HCT116 (cell line): ENCODE data around the gene TIRAP. TPM values are rescaled to one million over a fixed set of nuclear protein-coding genes. Genes with fewer than 3 reads are reported as not detected.

ENCODE experiments used
- CBX3 ChIP-seq: IDR thresholded peaks from 2 replicates; pipeline ENCODE4 v1.6.1; 2012; ENCODE audit warnings: low read depth
- CEBPB ChIP-seq: IDR thresholded peaks from 2 replicates; pipeline ENCODE4 v1.6.1; 2012; ENCODE audit warnings: low read depth
- TCF7L2 ChIP-seq: IDR thresholded peaks from 2 replicates; pipeline ENCODE4 v1.7.0; 2011; ENCODE audit warnings: borderline replicate concordance, inconsistent platforms; ENCODE audit not compliant: insufficient read depth, insufficient read length; ENCODE audit errors: extremely low read depth
- ZFX ChIP-seq: fragments of 450-650 bp; IDR thresholded peaks from 2 replicates; pipeline ENCODE4 v1.6.1; 2017
- total RNA-seq: library from RNA; stranded (reverse); gene quantifications from one replicate; pipeline ENCODE4 v1.2.1, GENCODE V29; 2021; ENCODE audit not compliant: unreplicated experiment
- TF ChIP-seq, protein P1 (sequence below): IDR thresholded peaks from 2 replicates; pipeline ENCODE4 v1.6.1; 2011; ENCODE audit warnings: mild to moderate bottlenecking, low read length, moderate library complexity; ENCODE audit not compliant: insufficient replicate concordance; ENCODE audit errors: extremely low read depth
- TF ChIP-seq, protein P2 (sequence below): IDR thresholded peaks from 2 replicates; pipeline ENCODE4 v1.6.1; 2012
- TF ChIP-seq, protein P3 (sequence below): IDR thresholded peaks from 2 replicates; pipeline ENCODE4 v1.6.1; 2012

TIRAP gene
- total RNA-seq, 1 experiment from 2014 or later: 10.8 TPM

DNA sequence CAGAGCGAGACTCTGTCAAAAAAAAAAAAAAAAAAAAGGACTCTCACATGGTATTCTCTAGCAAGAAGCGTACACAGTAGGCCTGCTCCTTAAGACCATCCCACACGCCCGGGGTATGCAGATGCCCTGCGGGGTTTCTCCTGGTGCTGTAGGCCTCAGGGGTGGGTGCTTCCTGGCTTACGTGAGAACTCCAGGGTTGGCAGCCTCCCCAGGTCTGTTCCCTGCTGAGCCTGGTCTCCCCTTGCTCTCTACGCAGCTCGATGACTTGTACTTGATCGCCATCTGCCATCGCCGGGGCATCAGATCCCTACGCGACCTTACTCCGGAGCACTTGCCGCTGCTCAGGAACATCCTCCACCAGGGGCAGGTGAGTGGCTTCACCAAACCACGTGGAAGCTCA is 60.2 kb downstream of the TIRAP start (continued):
- TF ChIP-seq, protein P1, sequence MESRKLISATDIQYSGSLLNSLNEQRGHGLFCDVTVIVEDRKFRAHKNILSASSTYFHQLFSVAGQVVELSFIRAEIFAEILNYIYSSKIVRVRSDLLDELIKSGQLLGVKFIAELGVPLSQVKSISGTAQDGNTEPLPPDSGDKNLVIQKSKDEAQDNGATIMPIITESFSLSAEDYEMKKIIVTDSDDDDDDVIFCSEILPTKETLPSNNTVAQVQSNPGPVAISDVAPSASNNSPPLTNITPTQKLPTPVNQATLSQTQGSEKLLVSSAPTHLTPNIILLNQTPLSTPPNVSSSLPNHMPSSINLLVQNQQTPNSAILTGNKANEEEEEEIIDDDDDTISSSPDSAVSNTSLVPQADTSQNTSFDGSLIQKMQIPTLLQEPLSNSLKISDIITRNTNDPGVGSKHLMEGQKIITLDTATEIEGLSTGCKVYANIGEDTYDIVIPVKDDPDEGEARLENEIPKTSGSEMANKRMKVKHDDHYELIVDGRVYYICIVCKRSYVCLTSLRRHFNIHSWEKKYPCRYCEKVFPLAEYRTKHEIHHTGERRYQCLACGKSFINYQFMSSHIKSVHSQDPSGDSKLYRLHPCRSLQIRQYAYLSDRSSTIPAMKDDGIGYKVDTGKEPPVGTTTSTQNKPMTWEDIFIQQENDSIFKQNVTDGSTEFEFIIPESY: no peak
- no peak for TF ChIP-seq CBX3
- no peak for TF ChIP-seq CEBPB
- no peak for TF ChIP-seq ZFX
- TF ChIP-seq, protein P2, sequence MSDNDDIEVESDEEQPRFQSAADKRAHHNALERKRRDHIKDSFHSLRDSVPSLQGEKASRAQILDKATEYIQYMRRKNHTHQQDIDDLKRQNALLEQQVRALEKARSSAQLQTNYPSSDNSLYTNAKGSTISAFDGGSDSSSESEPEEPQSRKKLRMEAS: no peak
- TF ChIP-seq TCF7L2: no peak
- TF ChIP-seq, protein P3, sequence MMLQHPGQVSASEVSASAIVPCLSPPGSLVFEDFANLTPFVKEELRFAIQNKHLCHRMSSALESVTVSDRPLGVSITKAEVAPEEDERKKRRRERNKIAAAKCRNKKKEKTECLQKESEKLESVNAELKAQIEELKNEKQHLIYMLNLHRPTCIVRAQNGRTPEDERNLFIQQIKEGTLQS: no peak

Other genes starting within 250 kb of the TIRAP start
- 16.9 TPM for gene CDON, start 220.2 kb upstream of the TIRAP start, total RNA-seq
- 40.1 TPM for gene RPUSD4, start 71.4 kb upstream of the TIRAP start, total RNA-seq
- gene FAM118B, start 71.3 kb upstream of the TIRAP start, total RNA-seq: 12.8 TPM
- 74.5 TPM for gene SRPRA, start 14.2 kb upstream of the TIRAP start, total RNA-seq
- gene FOXRED1, start 13.9 kb upstream of the TIRAP start, total RNA-seq: 41.3 TPM
- 25.6 TPM for gene DCPS, start 21.0 kb downstream of the TIRAP start, total RNA-seq
- 13.1 TPM for gene ST3GAL4, start 72.6 kb downstream of the TIRAP start, total RNA-seq